ENCODE data around the gene ZNF385B.

ZNF385B gene

DNA sequence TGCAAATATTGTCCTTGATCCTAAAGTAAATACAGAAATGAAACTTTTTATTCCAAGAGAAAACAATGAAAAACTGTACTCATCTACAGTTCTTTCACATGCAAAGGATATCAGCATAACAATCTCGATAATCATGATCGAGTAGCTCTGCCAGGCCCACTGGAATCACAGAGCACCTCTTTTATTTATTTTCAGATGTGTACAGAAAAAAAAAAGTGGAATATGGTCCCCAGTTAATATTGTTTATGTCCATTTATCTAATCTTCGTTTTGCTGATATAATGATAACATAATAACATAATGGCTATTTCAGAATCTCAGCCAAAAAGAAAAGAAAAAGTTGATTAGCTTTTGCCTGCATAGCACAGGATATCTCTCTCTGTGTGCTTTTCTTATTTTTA, 6.5 kb downstream of the ZNF385B start:
- DNase-seq, result no peak

GRCh38 chr2:179853108-179853507, 8.3 kb downstream of the ZNF385B start:
- DNase-seq, result no peak

DNA sequence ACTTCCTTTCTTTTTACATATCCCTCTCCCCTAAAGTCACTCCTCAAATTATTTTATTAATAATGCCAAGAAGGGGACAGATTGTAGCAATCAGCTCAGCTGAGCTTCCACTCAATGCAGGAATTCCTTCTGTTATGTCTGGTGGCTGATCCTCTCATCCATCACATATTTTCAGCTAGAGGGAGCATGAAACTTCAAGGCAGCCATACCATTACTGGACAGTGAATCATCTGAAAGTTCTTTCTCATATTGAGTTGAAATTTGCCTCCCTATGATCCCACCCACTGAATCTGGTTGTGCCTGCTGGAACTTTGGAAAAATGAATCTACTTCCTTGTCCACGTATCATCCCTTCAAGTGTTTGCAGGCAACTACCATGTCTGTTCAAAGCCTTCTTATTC, 11.2 kb downstream of the ZNF385B start:
- DNase-seq, result no peak

DNA sequence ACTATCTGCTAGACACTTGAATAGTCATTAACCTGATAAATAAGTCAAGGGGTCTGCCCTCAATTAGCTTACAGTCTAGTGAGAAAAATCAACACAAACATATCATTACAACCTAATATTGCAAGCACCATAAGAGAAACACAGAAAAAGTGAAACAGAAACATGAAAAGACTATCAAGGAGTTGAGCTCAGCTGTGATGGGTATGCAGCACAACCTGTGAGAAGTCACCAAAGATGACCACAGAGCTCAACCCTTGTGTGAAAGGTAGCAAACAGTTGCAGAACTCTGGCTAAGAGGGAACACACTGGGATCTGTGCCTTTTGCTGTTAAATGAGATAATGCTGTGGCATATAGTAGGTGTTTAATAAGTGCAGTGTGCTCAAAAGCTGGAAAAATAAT, 11.7 kb downstream of the ZNF385B start:
- no peak for DNase-seq

GRCh38 chr2:179843541-179843940, 17.9 kb downstream of the ZNF385B start:
- no peak for DNase-seq

DNA sequence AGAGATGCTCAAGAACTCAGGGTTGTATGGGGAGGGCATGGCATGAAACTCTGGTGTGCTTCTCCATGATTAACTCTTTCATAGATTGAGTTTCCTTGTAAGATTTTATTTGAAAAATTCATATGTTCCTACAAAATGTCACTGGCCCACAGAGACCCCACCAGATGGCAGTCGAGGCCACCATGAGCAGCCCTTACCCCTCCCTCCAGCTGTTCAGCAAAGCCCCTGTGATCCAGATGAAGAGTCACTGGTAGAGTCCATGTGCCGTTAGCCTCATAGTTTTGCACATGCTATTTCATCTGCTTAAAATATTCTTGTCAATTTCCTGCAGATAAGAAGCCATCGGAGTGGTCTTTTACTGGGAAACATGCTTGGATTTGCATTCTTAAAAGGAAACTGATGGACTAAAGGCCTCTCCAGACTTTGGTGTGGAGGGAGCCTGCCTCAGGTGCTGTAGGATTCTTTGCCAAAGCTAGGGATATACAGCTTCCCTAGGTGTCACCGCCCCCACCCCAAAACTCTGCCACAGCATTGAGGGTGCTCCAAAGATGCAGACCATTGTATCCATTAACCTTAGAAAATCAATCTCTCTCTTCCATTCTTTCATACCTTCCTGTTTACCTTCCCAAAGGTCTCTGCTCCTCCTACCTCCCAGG, 18.8 kb downstream of the ZNF385B start:
- DNase-seq, result peak; percentile 42

- DNase-seq, result no peak
These were observed 20.6 kb downstream of the ZNF385B start for GRCh38 chr2:179840840-179841239.

GRCh38 chr2:179837408-179837807, 24.0 kb downstream of the ZNF385B start:
- DNase-seq, result no peak

DNA sequence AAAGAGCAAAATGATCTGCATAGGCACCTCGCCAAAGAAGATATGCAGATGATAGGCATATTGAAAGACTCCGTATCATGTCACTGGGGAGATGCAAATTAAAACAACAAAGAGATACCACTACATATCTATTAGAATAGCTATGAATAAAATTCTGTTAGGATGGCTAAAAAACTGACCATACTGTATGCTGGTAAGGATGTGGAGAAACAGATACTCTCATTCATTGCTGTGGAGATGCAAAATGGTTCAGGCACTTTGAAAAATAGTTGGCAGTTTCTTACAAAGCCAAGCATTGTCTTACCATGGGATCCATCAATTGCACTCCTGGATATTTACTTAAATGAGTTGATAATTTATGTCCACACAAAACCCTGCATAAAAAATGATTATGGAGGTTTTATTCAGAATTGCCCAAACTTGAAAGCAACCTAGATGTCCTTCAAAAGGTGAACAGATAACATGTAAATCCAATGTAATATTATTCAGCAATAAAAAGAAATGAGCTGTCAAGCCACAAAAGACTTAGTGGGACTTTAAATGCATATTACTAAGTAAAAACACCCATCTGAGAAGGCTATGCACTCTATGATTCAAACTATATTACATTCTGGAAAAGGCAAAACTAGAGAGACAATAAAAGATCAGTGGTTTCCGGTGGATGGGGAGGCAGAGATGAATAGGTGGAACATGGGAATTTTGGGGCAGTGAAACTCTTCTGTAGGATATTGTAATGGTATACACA, 31.2 kb downstream of the ZNF385B start:
- DNase-seq, result no peak

GRCh38 chr2:179826297-179826696, 35.1 kb downstream of the ZNF385B start:
- DNase-seq, result no peak

- DNase-seq, result no peak
These were observed 35.9 kb downstream of the ZNF385B start for GRCh38 chr2:179825494-179825893.

- no peak for DNase-seq
These were observed 36.5 kb downstream of the ZNF385B start for GRCh38 chr2:179824961-179825360.

DNA sequence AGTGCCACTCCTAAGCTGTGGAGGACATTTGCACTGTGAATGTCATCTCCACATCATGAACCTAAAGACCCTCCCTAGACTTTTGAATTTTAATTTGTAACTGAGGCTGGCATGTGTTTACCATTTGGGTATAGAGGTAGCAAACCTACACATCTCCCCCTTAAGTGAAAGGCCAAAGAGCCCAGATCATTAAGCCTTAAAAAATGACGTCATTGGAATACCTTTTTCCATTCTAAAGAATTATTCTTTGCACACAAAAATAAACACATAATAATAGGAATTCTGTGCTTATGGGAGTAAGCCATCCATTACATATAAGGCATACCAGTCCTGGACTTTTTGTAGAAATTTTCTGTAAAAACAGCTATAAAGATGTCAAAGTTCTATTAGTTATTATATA, 38.9 kb downstream of the ZNF385B start:
- DNase-seq, result no peak

DNA sequence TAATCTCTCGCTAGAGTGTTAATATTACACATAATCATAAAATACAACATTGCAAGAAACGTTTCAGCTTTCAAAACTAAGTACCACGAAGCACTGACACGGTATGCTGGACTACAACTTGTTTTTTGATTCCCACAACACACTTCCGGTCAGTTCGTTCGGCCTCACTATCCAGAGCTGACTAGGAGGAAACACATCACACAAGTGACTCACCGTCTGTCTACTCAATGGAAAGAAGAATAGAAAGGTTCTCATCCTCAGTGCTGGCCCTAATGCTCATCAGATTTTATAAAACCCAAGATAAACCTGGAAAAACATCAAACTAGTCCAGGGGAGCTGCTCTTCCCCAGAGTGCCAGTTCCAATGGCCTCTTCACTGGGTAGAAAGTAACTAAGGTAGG, 42.9 kb downstream of the ZNF385B start:
- DNase-seq, result no peak

DNA sequence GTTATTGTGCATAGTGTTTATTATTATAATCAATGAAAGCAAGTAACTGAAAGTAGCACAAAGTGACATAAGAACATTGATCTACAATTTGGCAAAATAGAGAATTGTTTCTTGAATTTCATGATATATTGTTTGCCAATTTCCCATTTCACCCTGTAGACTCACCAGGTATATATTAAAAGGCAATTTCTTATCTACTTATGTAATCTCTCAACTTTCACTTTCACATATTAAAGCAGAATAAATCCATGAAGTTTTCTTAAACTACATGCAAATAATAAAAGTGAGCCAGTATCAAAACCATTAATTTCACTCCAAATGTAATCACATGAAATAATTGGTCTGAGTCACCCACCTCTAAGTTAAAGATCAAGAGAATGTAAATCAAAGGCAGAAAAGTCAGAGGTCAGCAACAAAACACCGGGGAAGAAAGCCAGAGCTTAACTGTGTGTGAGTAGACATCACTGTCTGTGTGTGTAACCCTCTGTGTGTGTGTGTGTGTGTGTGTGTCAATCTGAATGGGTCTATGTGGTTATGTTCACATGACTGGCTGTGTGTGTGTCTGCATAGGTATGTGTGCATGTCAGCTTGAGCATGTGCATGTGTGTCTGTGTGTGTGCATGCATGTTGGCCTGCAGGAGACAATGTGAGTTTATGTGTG, 44.1 kb downstream of the ZNF385B start:
- DNase-seq, result no peak

DNA sequence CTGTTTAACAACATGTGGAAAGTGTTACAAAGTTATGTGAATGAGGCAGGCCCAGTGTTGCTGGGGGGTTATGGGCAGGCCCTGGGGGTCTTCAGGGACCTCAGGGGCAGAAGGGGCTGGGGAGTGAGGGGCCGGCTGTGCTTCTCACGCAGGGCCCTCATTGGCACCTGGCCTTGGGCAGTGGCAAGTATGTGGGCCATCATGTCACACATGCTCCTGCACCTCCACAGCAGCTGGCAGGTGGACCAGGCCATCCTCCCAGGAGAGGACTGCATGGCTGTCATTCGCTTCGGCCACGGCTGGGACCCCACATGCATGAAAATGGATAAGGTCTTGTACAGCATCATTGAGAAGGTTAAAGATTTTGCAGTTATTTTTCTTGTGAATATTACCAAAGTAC, 47.4 kb downstream of the ZNF385B start:
- DNase-seq, result no peak

GRCh38 chr2:179812501-179812900, 48.9 kb downstream of the ZNF385B start:
- no peak for DNase-seq

DNA sequence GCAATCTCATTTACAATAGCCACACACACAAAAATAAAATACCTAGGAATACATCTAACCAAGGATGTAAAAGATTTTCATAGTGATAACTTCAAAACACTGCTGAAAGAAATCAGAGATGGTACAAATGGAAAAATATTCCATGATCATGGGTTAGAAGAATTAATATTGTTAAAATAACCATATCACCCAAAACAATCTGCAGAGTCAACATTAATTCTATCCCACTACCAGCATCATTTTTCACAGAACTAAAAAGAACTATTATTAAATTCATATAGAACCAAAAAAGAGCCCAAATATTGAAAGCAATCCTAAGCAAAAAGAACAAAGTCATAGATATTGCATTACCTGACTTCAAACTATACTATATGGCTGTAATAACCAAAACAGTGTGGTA, 50.4 kb downstream of the ZNF385B start:
- no peak for DNase-seq

- no peak for DNase-seq
These were observed 51.8 kb downstream of the ZNF385B start for GRCh38 chr2:179809606-179810005.

GRCh38 chr2:179805001-179805400, 56.4 kb downstream of the ZNF385B start:
- peak; percentile 72 for DNase-seq

DNA sequence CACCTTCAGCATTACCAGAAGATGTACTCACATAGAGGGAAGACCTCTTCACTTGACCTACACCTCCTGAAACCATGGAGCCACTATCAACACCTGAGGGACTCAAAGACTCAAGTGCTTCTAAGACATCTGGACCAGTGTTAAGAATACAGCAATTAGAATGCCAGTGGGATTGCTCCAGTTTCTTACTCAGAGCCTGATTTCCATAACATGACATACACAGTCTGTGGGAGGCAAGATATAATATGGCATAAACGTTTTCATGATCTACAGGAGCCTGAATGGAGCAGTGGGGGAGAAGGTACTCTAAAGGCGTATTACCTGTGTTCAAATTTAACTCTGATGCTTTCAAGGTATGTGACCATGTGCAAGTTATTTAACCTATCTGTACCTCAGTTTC, 57.2 kb downstream of the ZNF385B start:
- DNase-seq, result peak; percentile 53

- DNase-seq, result no peak
These were observed 59.1 kb downstream of the ZNF385B start for GRCh38 chr2:179802051-179802882.

- DNase-seq, result no peak
These were observed 60.6 kb downstream of the ZNF385B start for GRCh38 chr2:179800776-179801175.
